CD8-positive, alpha-beta memory T cell (primary cell): Measurements from ENCODE around the gene WBP2. TPM values are rescaled to one million over a fixed set of nuclear protein-coding genes. Genes with fewer than 3 reads are reported as not detected.

Experiments used
- polyA plus RNA-seq: library from polyadenylated mRNA; unstranded; fragments of 300-500 nt; fragmentation: Illumina TruSeq; gene quantifications from one replicate; pipeline ENCODE4 v1.2.3, GENCODE V29; 2021
- total RNA-seq, 2 experiments: library from RNA; stranded (reverse); gene quantifications; one replicate each; pipeline ENCODE4 v1.2.3, GENCODE V29; 2021

WBP2 gene
- total and polyA plus RNA-seq, 3 experiments from 2014 or later: 47.5 to 129 (median 53.2) TPM

Other genes starting within 250 kb of the WBP2 start
- gene SMIM5, start 221.9 kb downstream of the WBP2 start, total RNA-seq: under 1 TPM in 1 of 2 experiments, not detected in 1; 0.20 TPM
- gene SMIM5, start 221.9 kb downstream of the WBP2 start, polyA plus RNA-seq: 0.13 TPM
- 10 to 100 TPM; 28.5 to 30.3 TPM for gene RECQL5, start 188.2 kb downstream of the WBP2 start, total RNA-seq
- gene RECQL5, start 188.2 kb downstream of the WBP2 start, polyA plus RNA-seq: 16.0 TPM
- gene SAP30BP, start 188.0 kb downstream of the WBP2 start, total RNA-seq: 100 to 1,000 TPM in 1 of 2 experiments, 10 to 100 TPM in 1; 98.0 to 111 TPM
- 87.5 TPM for gene SAP30BP, start 188.0 kb downstream of the WBP2 start, polyA plus RNA-seq
- gene ITGB4, start 133.9 kb downstream of the WBP2 start, total RNA-seq: 1 to 10 TPM; 1.8 to 2.1 TPM
- 1.5 TPM for gene ITGB4, start 133.9 kb downstream of the WBP2 start, polyA plus RNA-seq
- 10 to 100 TPM; 33.2 to 39.7 TPM for gene GALK1, start 90.1 kb downstream of the WBP2 start, total RNA-seq
- 19.7 TPM for gene GALK1, start 90.1 kb downstream of the WBP2 start, polyA plus RNA-seq
- 10 to 100 TPM; 24.4 to 29.3 TPM for gene UNK, start 70.5 kb downstream of the WBP2 start, total RNA-seq
- 32.8 TPM for gene UNK, start 70.5 kb downstream of the WBP2 start, polyA plus RNA-seq
- 100 to 1,000 TPM; 143 to 154 TPM for gene UNC13D, start 10.9 kb downstream of the WBP2 start, total RNA-seq
- 90.3 TPM for gene UNC13D, start 10.9 kb downstream of the WBP2 start, polyA plus RNA-seq
- gene TRIM47, start 23.2 kb upstream of the WBP2 start, total RNA-seq: 10 to 100 TPM; 12.6 to 14.1 TPM
- gene TRIM47, start 23.2 kb upstream of the WBP2 start, polyA plus RNA-seq: 17.6 TPM
- gene TRIM65, start 41.6 kb upstream of the WBP2 start, total RNA-seq: 10 to 100 TPM; 34.9 to 35.4 TPM
- 28.1 TPM for gene TRIM65, start 41.6 kb upstream of the WBP2 start, polyA plus RNA-seq
- gene MRPL38, start 49.5 kb upstream of the WBP2 start, total RNA-seq: 100 to 1,000 TPM; 171 to 180 TPM
- 73.1 TPM for gene MRPL38, start 49.5 kb upstream of the WBP2 start, polyA plus RNA-seq
- gene FBF1, start 85.7 kb upstream of the WBP2 start, total RNA-seq: 10 to 100 TPM; 22.6 to 23.8 TPM
- 5.7 TPM for gene FBF1, start 85.7 kb upstream of the WBP2 start, polyA plus RNA-seq
- 10 to 100 TPM; 35.1 to 36.1 TPM for gene ACOX1, start 123.8 kb upstream of the WBP2 start, total RNA-seq
- gene ACOX1, start 123.8 kb upstream of the WBP2 start, polyA plus RNA-seq: 15.8 TPM
- gene TEN1, start 123.9 kb upstream of the WBP2 start, total RNA-seq: 10 to 100 TPM; 15.9 to 17.3 TPM
- gene TEN1, start 123.9 kb upstream of the WBP2 start, polyA plus RNA-seq: 21.0 TPM
- 1 to 10 TPM; 5.0 to 5.5 TPM for gene CDK3, start 145.5 kb upstream of the WBP2 start, total RNA-seq
- not detected for gene CDK3, start 145.5 kb upstream of the WBP2 start, polyA plus RNA-seq
- gene EVPL, start 172.0 kb upstream of the WBP2 start, total RNA-seq: under 1 TPM; 0.07 to 0.11 TPM
- not detected for gene EVPL, start 172.0 kb upstream of the WBP2 start, polyA plus RNA-seq
- 100 to 1,000 TPM; 120 to 123 TPM for gene SRP68, start 217.2 kb upstream of the WBP2 start, total RNA-seq
- 80.4 TPM for gene SRP68, start 217.2 kb upstream of the WBP2 start, polyA plus RNA-seq
- gene GALR2, start 219.4 kb upstream of the WBP2 start, total RNA-seq: 1 to 10 TPM; 2.7 to 3.1 TPM
- not detected for gene GALR2, start 219.4 kb upstream of the WBP2 start, polyA plus RNA-seq
- 1 to 10 TPM; 2.8 to 3.0 TPM for gene ZACN, start 223.8 kb upstream of the WBP2 start, total RNA-seq
- gene ZACN, start 223.8 kb upstream of the WBP2 start, polyA plus RNA-seq: 4.1 TPM
- gene EXOC7, start 248.5 kb upstream of the WBP2 start, total RNA-seq: 100 to 1,000 TPM; 105 to 109 TPM
- gene EXOC7, start 248.5 kb upstream of the WBP2 start, polyA plus RNA-seq: 69.3 TPM